GM21381 (cell line): ENCODE measurements around the gene ISYNA1.

Experiments
- ATAC-seq: cut with Tn5 transposase; IDR thresholded peaks from one replicate; pipeline ENCODE4 v1.9.1; 2021; ENCODE audit warnings: mild to moderate bottlenecking, moderate library complexity; ENCODE audit not compliant: unreplicated experiment

The ISYNA1 gene

GRCh38 chr19:18433015-18433691 lies 4.8 kb downstream of the ISYNA1 start:
- ATAC-seq = no peak

GRCh38 chr19:18432275-18433014 lies 5.5 kb downstream of the ISYNA1 start:
- no peak for ATAC-seq

DNA sequence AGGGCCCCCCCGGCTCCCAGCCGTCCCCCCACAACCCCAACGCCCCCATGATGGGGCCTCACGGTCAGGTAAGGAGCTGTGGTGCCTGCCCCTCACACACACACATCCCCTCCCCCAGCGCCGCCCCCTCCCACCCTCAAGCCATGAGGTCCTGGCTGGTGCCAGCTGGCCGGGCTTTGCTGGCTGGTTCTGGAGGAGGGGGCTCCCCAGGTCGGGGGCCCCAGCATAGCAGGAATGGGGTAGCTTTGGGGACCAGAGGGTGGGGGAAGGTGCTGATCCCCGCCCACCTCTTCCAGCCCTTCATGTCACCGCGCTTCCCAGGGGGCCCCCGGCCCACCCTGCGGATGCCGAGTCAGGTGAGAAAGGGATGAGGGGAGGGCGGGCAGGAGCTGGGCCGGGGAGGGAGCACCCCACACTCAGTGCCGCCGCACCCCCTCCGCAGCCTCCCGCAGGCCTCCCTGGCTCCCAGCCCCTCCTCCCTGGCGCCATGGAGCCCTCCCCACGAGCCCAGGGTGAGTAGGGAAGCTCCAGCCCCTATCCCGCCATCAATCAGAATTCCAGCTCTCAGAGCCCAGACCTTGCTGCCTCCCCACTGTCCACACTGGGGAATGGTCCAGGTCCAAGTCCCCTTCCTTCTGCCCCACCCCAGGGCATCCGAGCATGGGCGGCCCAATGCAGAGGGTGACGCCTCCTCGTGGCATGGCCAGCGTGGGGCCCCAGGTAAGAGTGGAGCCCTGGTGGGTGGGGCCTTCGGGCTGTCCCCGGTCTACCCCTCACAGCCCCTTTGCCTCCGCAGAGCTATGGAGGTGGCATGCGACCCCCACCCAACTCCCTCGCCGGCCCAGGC lies 6.4 kb downstream of the ISYNA1 start:
- ATAC-seq = no peak

DNA sequence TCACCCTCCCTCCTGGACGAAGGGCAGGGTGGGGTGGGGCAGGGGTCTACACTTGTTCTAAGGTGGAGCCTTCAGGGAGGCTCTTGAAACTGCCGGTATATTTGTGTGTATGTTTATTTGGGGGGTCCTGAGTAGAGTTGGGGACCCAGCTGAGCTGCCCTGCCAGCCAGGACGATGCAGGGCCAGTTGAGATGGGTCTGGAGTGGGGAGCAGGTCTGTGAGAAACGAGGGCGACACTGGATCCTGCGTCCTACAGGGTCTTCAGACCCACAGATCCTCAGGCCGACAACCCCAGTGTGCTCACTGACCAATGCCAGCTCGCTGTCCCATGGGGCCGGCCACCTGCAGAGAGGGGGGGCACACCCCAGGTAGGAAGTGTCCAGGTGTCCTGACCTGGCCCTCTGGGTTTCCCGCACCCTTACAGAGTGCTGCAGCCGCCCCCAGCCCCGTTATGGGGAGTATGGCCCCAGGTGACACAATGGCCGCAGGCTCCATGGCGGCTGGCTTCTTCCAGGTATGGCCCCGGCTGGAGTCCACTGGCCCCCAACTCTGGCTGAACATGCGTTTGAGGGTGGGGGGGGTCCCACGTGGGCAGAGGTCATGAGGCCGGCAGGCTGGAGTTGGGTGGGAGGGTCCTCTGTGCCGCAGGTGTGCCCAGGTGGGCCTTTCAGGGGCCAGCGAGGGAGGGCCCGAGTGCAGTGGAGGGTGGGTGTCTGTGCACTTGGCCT lies 7.4 kb downstream of the ISYNA1 start:
- ATAC-seq = no peak

DNA sequence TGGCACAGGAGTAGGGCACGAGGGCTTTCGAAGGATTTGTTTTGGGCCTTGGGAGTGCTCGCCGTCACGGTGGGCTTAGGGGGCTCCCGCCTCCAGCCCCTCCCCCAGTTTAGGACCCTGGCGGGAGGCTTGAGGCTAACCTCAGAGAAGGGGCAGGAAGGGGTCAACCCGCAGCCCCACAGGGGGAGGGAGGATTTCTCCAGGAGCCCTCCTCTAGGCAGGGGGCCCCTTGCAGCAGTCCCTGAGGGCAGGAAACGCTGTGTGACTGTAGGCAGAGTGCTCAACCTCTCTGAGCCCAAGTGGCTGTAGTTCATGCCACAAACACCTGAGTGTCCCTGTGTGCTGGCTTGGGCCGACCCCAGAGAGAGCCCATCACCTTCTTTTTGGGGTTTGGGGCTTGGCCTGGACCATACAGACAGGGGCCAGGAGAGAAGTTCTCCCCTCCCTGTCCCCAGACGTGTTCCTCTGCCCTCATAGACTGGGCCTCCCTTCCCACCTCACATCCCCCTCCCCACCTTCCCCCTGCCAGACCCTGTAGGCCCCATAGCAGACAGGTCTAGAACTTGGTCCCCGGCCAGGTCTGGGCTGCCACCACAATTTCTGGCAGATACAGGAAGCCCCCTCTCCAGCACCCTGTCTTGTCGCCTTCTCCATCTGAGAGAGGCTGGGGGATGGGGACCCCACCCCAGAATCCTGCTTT lies 8.1 kb downstream of the ISYNA1 start:
- no peak for ATAC-seq

- ATAC-seq = peak; percentile 53
These were observed 8.9 kb downstream of the ISYNA1 start for GRCh38 chr19:18428787-18429674.

DNA sequence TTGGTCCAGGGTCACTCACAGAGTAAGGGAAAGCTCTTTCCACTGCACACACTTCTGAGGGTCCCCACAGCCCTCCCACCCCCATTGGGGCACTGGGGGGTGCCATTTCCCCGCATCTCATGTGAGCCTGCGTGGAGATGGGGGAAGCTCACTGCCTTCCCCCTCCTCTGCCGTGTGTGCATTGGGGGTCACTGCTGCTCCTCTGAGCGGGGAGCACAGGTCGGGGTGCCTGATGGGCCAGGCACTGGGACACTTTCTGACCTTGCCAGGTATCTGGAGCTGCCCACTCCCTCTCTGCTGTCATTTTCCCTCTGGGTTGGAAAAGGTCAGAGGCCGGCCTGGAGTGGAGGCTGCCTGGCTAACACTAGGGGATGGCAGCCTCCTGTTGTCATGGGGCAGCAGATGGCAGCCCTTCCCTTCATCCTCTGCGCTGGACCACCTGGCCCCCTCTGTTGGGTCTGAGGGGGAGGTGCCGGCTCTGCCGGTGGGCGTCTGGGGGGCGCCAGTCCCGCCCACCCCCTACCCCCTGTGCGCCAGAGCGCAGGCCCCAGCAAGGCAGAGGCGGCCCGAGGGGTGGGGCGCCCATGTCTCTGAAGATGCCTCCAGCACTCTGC lies 9.7 kb downstream of the ISYNA1 start:
- no peak for ATAC-seq

DNA sequence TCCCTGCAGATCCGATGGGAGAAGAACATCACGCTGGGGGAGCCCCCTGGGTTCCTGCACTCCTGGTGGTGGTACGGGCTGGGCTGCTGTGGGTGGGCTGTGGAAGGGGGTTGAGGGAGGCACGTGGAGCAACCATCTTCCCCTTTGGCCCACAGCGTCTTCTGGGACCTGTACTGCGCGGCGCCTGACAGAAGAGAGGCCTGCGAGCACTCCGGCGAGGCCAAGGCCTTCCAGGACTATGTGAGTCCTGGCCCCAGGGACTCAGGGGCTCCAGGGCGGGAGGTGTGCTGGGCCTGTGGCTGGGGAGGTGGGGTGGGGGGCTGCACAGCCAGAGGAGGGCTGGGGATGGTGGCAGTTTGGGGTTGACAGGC lies 10.2 kb downstream of the ISYNA1 start:
- no peak for ATAC-seq

GRCh38 chr19:18427080-18427742 lies 10.7 kb downstream of the ISYNA1 start:
- no peak for ATAC-seq

DNA sequence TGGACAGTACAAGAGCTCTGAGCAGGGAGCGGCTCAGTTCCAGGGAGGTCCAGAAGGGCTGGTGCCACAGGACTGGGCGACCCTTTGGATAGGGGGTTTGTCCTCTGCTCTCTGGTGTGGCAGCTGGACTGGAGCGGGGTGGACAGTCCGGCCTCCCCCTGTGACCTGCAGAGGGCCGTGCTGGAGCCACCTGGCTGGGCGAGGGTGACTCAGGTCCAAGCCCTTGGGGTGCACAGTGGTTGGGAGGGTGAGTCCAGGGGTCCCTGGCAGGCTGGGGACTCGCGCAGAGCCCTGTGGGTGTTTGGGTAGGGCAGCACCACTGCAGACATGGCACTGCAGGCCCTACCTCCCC lies 11.5 kb downstream of the ISYNA1 start:
- ATAC-seq = no peak

GRCh38 chr19:18425515-18426415 lies 12.2 kb downstream of the ISYNA1 start:
- ATAC-seq = no peak

DNA sequence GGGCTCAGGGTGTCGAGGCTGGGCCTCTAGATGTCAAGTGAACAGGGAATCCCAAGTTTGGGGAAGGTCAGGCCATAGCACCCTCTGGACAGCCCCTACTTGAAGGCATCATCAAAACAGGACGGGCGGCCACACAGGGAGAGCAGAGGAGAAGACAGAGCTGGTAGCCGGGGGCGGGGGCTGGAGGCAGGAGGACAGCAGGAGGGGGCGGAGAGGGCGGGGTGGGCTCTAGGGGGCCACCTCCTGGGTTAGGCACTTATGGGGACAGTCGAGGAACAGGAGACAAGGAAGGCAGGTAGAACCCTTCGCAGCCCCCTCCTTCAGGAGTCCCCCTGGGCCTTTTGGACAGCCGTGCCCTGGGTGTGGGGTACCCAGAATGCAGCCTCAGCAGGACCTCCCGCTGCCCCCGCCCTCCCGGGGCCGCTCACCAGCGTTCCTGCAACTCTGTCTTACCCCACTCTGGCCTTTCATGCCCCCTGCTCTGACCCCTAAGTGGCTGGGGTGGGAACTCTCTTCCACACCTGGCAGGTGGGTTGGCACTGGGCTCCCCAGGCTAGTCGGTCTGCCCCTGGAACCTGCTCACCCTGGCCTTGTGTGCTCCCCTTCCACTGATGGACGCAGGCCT lies 12.9 kb downstream of the ISYNA1 start:
- ATAC-seq = no peak

DNA sequence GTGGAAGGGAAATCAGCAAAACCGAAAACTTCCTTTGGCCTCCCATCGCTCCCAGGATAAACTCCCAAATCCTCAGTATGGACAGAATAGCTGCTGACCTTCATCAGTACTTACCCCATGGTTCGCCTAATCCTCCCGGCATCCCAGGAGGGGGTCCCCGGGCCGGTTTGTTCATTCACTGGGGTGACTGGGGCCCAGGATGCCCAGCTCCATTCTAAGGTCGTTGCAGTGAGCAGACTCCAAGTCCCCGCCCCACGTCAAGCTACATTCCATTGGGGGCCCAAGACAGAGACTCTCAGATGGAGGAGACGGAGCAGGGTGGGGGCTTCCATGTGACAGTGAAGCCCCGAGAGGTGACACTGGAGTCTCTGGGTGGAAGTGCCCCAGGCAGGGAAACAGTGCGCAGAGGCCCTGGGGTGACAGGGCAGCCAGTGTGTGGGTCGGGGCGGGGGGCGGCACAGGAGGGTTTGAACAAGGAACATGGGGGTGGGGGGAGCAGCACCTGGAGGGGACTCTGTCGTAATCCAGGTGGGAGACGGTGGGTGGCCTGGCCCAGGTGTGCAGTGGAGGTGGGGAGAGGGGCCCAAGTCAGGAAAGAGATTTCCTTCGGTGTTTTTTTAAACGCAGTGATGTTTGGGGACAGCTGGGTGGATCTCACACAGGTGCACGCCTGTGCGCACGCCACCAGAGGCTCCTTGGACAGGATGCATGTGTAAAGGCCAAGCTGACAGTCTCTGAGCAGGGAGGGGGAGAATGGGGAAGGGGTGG lies 13.6 kb downstream of the ISYNA1 start:
- no peak for ATAC-seq

DNA sequence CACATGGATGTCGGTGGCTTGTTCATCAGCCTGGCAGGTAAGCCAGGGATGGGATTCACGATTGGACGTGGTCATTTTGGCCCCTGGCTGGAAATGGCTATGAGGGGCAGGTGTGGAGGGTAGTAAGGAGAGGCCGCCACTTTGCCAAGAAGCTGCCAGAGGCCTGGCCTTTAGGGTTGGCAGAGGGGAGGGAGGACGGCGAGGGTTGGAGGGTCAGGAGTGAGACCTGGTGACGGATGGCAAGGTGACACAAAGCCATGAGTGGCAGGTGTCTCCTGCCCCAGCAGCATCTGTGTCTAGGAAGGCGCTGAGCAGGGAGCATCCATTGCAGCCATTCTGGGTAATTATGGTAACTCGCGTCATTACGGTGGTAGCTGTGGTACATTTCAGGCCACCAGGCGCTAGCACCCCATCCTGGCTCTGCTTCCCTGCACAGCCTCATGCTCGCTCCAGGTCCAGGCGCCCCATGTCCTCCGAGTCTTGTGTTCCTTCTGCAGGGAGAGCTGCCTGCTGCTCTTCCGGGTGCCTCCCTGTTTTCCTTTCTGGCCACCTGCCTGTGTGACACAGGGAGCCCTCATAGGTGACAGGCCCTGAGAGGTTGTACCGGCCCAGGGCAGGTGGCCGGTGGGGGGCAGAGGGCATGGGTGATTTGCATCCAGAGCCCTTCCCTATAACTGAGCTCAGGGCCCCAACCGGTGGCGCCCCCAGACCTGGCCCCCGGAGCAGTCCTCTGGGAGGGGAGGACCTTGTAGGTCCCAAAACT lies 14.5 kb downstream of the ISYNA1 start:
- ATAC-seq = no peak

GRCh38 chr19:18422530-18423191 lies 15.3 kb downstream of the ISYNA1 start:
- no peak for ATAC-seq
